HG03571 (cell line): ENCODE measurements around the gene TAS1R2.
"Not testable (repeated sequence)": the region's sequence is repeated elsewhere in the genome, so short reads cannot be mapped to it uniquely, and the experiment has no call there.

Experiments
- ATAC-seq: cut with Tn5 transposase; IDR thresholded peaks from one replicate; pipeline ENCODE4 v1.9.1; 2021; ENCODE audit not compliant: unreplicated experiment

TAS1R2 gene

GRCh38 chr1:18884419-18884717 is 24.9 kb upstream of the TAS1R2 start:
- ATAC-seq: no peak

GRCh38 chr1:18883636-18884418 is 24.4 kb upstream of the TAS1R2 start:
- no peak for ATAC-seq

- no peak for ATAC-seq
Observed at GRCh38 chr1:18883079-18883478, 23.6 kb upstream of the TAS1R2 start.

GRCh38 chr1:18882486-18882885 is 23.0 kb upstream of the TAS1R2 start:
- no peak for ATAC-seq

GRCh38 chr1:18881642-18882431 is 22.4 kb upstream of the TAS1R2 start:
- ATAC-seq: no peak

GRCh38 chr1:18881164-18881563 is 21.7 kb upstream of the TAS1R2 start:
- no peak for ATAC-seq

- ATAC-seq: no peak
Observed at GRCh38 chr1:18880585-18880984, 21.1 kb upstream of the TAS1R2 start.

GRCh38 chr1:18879791-18880309 is 20.4 kb upstream of the TAS1R2 start:
- no peak for ATAC-seq

GRCh38 chr1:18879215-18879790 is 19.8 kb upstream of the TAS1R2 start:
- ATAC-seq: no peak

- ATAC-seq: no peak
Observed at GRCh38 chr1:18878538-18879214, 19.2 kb upstream of the TAS1R2 start.

GRCh38 chr1:18877282-18877681 is 17.8 kb upstream of the TAS1R2 start:
- no peak for ATAC-seq

- no peak for ATAC-seq
Observed at GRCh38 chr1:18876210-18876609, 16.8 kb upstream of the TAS1R2 start.

- ATAC-seq: no peak
Observed at GRCh38 chr1:18875796-18876128, 16.3 kb upstream of the TAS1R2 start.

- ATAC-seq: no peak
Observed at GRCh38 chr1:18875107-18875795, 15.8 kb upstream of the TAS1R2 start.

GRCh38 chr1:18874600-18874999 is 15.1 kb upstream of the TAS1R2 start:
- no peak for ATAC-seq

GRCh38 chr1:18874036-18874435 is 14.6 kb upstream of the TAS1R2 start:
- ATAC-seq: no peak

- no peak for ATAC-seq
Observed at GRCh38 chr1:18872071-18872611, 12.7 kb upstream of the TAS1R2 start.

- no peak for ATAC-seq
Observed at GRCh38 chr1:18871401-18872070, 12.1 kb upstream of the TAS1R2 start.

GRCh38 chr1:18870957-18871356 is 11.5 kb upstream of the TAS1R2 start:
- no peak for ATAC-seq

GRCh38 chr1:18870595-18870865 is 11.1 kb upstream of the TAS1R2 start:
- ATAC-seq: not testable (repeated sequence)
